HUES48 (cell line): ENCODE results near the gene NUDT9.
"Not testable (repeated sequence)": the region's sequence is repeated elsewhere in the genome, so short reads cannot be mapped to it uniquely, and the experiment has no call there.

ENCODE experiments used
- H3K27ac ChIP-seq: one replicate; pipeline ENCODE4 v1.7.0; 2013; ENCODE audit warnings: low read depth, low read length, inconsistent platforms
- H3K27me3 ChIP-seq: 2 replicates; pipeline ENCODE4 v1.6.1; 2013; ENCODE audit warnings: mild to moderate bottlenecking, low read length; ENCODE audit not compliant: control insufficient read depth, insufficient read depth
- H3K36me3 ChIP-seq: 2 replicates; pipeline ENCODE4 v1.6.1; 2013; ENCODE audit warnings: low read length; ENCODE audit not compliant: control insufficient read depth, insufficient read depth
- H3K4me1 ChIP-seq: 2 replicates; pipeline ENCODE4 v1.6.1; 2013; ENCODE audit warnings: mild to moderate bottlenecking, low read length; ENCODE audit not compliant: control insufficient read depth, insufficient read depth
- H3K4me3 ChIP-seq: 2 replicates; pipeline ENCODE4 v1.5.1; 2013; ENCODE audit warnings: mild to moderate bottlenecking, low read depth, low read length
- H3K9ac ChIP-seq: 2 replicates; pipeline ENCODE4 v1.6.1; 2013; ENCODE audit warnings: mild to moderate bottlenecking, low read depth, low read length, moderate library complexity
- H3K9me3 ChIP-seq: 2 replicates; pipeline ENCODE4 v1.6.1; 2013; ENCODE audit warnings: low read length; ENCODE audit not compliant: control insufficient read depth, insufficient read depth

Gene NUDT9

GRCh38 chr4:87461281-87461700, 38.9 kb downstream of the NUDT9 start:
- Histone ChIP-seq H3K9me3 (no peaks in the 10 kb centered on the region), H3K4me3 (no peak overlapping the region), H3K27me3 (no peaks in the 10 kb centered on the region), H3K36me3 (peaks cover 18% of the 10 kb centered on the region), H3K9ac (no peak overlapping the region), H3K4me1 (peaks cover 16% of the 10 kb centered on the region), H3K27ac (peak overlapping the region; percentile 45)

GRCh38 chr4:87462102-87462501, 39.7 kb downstream of the NUDT9 start:
- Histone ChIP-seq H3K27ac (no peak overlapping the region), H3K4me3 (no peak overlapping the region), H3K36me3 (peaks cover 18% of the 10 kb centered on the region), H3K9ac (no peak overlapping the region), H3K27me3 (no peaks in the 10 kb centered on the region), H3K4me1 (peaks cover 15% of the 10 kb centered on the region), H3K9me3 (no peaks in the 10 kb centered on the region)

GRCh38 chr4:87465739-87466366, 43.5 kb downstream of the NUDT9 start:
- peaks cover 14% of the 10 kb centered on the region for H3K4me1 ChIP-seq
- no peaks in the 10 kb centered on the region for H3K36me3 ChIP-seq
- no peak overlapping the region for H3K4me3 ChIP-seq
- no peak overlapping the region for H3K27ac ChIP-seq
- H3K9me3 ChIP-seq = no peaks in the 10 kb centered on the region
- H3K9ac ChIP-seq = no peak overlapping the region
- no peaks in the 10 kb centered on the region for H3K27me3 ChIP-seq

GRCh38 chr4:87469390-87469789, 47.0 kb downstream of the NUDT9 start:
- no peak overlapping the region for H3K4me3 ChIP-seq
- no peaks in the 10 kb centered on the region for H3K9me3 ChIP-seq
- H3K36me3 ChIP-seq = no peaks in the 10 kb centered on the region
- no peak overlapping the region for H3K27ac ChIP-seq
- H3K4me1 ChIP-seq = peaks cover 2% of the 10 kb centered on the region; the same call in 1 of the 2 replicates
- no peaks in the 10 kb centered on the region for H3K27me3 ChIP-seq
- H3K9ac ChIP-seq = no peak overlapping the region

- Histone ChIP-seq H3K4me3 (no peak overlapping the region), H3K27me3 (no peaks in the 10 kb centered on the region), H3K9ac (no peak overlapping the region), H3K9me3 (no peaks in the 10 kb centered on the region), H3K36me3 (no peaks in the 10 kb centered on the region), H3K4me1 (peaks cover 34% of the 10 kb centered on the region), H3K27ac (peak overlapping the region; percentile 27)
These were observed 54.6 kb downstream of the NUDT9 start for GRCh38 chr4:87476934-87477333.

GRCh38 chr4:87478732-87479250, 56.4 kb downstream of the NUDT9 start:
- peaks cover 34% of the 10 kb centered on the region for H3K4me1 ChIP-seq
- no peak overlapping the region for H3K9ac ChIP-seq
- H3K27me3 ChIP-seq = no peaks in the 10 kb centered on the region
- H3K27ac ChIP-seq = peak overlapping the region; percentile 69
- no peaks in the 10 kb centered on the region for H3K36me3 ChIP-seq
- H3K4me3 ChIP-seq = no peak overlapping the region
- H3K9me3 ChIP-seq = no peaks in the 10 kb centered on the region

GRCh38 chr4:87481377-87481776, 59.0 kb downstream of the NUDT9 start:
- no peak overlapping the region for H3K4me3 ChIP-seq
- no peak overlapping the region for H3K9ac ChIP-seq
- H3K27me3 ChIP-seq = no peaks in the 10 kb centered on the region
- H3K9me3 ChIP-seq = no peaks in the 10 kb centered on the region
- H3K27ac ChIP-seq = no peak overlapping the region
- H3K4me1 ChIP-seq = peaks cover 32% of the 10 kb centered on the region
- H3K36me3 ChIP-seq = no peaks in the 10 kb centered on the region

GRCh38 chr4:87483247-87483646, 60.9 kb downstream of the NUDT9 start:
- H3K4me1 ChIP-seq = peaks cover 15% of the 10 kb centered on the region
- not testable (repeated sequence) for H3K4me3 ChIP-seq, H3K36me3 ChIP-seq, H3K27ac ChIP-seq, H3K9me3 ChIP-seq, H3K27me3 ChIP-seq, H3K9ac ChIP-seq

- H3K27ac ChIP-seq, H3K9me3 ChIP-seq, H3K4me3 ChIP-seq, H3K36me3 ChIP-seq, H3K9ac ChIP-seq, H3K27me3 ChIP-seq: not testable (repeated sequence)
- peaks cover 18% of the 10 kb centered on the region for H3K4me1 ChIP-seq
These were observed 66.3 kb downstream of the NUDT9 start for GRCh38 chr4:87488666-87489065.

- Histone ChIP-seq H3K4me1 (peaks cover 18% of the 10 kb centered on the region), H3K4me3 (no peak overlapping the region), H3K27ac (no peak overlapping the region), H3K36me3 (no peaks in the 10 kb centered on the region), H3K9me3 (peaks cover 9% of the 10 kb centered on the region; the same call in 1 of the 2 replicates), H3K9ac (no peak overlapping the region), H3K27me3 (no peaks in the 10 kb centered on the region)
These were observed 67.3 kb downstream of the NUDT9 start for GRCh38 chr4:87489678-87490077.

- Histone ChIP-seq H3K9ac (no peak overlapping the region), H3K4me1 (peaks cover 18% of the 10 kb centered on the region), H3K27me3 (no peaks in the 10 kb centered on the region), H3K4me3 (peak overlapping the region; percentile 34; the same call in 1 of the 2 replicates), H3K9me3 (peaks cover 9% of the 10 kb centered on the region; the same call in 1 of the 2 replicates), H3K36me3 (no peaks in the 10 kb centered on the region), H3K27ac (no peak overlapping the region)
These were observed 68.4 kb downstream of the NUDT9 start for GRCh38 chr4:87490664-87491369.
